WTC11 (cell line): Measurements from ENCODE around the gene SMYD3. TPM values are rescaled to one million over a fixed set of nuclear protein-coding genes. Genes with fewer than 3 reads are reported as not detected.

Source experiments
- ATAC-seq: fragments of 200-7000 bp; cut with Tn5 transposase; 2 replicates; pipeline ENCODE4 v1.10.0; 2021; ENCODE audit warnings: mild to moderate bottlenecking, moderate library complexity
- CTCF ChIA-PET: fragments of 300-600 bp; sonication (Branson Sonifier 250); formaldehyde crosslinking; loops from one replicate; lab custom pipeline; 2021; ENCODE audit warnings: antibody characterized with exemption; lab: Charles Lee
- POLR2A ChIA-PET: fragments of 350-600 bp; sonication (Branson Sonifier 250); formaldehyde crosslinking; loops from one replicate; lab custom pipeline; 2021; ENCODE audit warnings: antibody characterized with exemption; lab: Charles Lee
- DNase-seq: peaks from one replicate; pipeline ENCODE4 v3.0.0; 2021; ENCODE audit warnings: low spot score
- H3K27ac Mint-ChIP-seq: 2 replicates; pipeline ENCODE4 v1.8.0; 2021; ENCODE audit warnings: mixed read lengths
- H3K27me3 Mint-ChIP-seq: 2 replicates; pipeline ENCODE4 v1.8.0; 2021; ENCODE audit warnings: low read depth, mild to moderate bottlenecking, moderate library complexity, mixed read lengths
- H3K36me3 Mint-ChIP-seq: 2 replicates; pipeline ENCODE4 v1.8.0; 2021; ENCODE audit warnings: mixed read lengths
- H3K4me1 Mint-ChIP-seq: 2 replicates; pipeline ENCODE4 v1.8.0; 2022; ENCODE audit warnings: mixed read lengths
- H3K4me3 Mint-ChIP-seq: 2 replicates; pipeline ENCODE4 v1.8.0; 2021; ENCODE audit warnings: mild to moderate bottlenecking, moderate library complexity, mixed read lengths
- H3K9me3 Mint-ChIP-seq: 2 replicates; pipeline ENCODE4 v1.8.0; 2021; ENCODE audit warnings: mixed read lengths
- AFF4 ChIP-seq: sonication (generic); formaldehyde crosslinking; IDR thresholded peaks from 2 replicates; pipeline ENCODE4 v1.8.1; 2023; ENCODE audit warnings: mild to moderate bottlenecking, missing genetic modification reagents, borderline replicate concordance
- ATF2 ChIP-seq: sonication (generic); formaldehyde crosslinking; IDR thresholded peaks from 2 replicates; pipeline ENCODE4 v1.8.1; 2022; ENCODE audit warnings: low read depth, missing genetic modification reagents, borderline replicate concordance
- ATF6 ChIP-seq: sonication (generic); formaldehyde crosslinking; IDR thresholded peaks from 2 replicates; pipeline ENCODE4 v1.8.1; 2023; ENCODE audit warnings: mild to moderate bottlenecking, missing genetic modification reagents
- CREM ChIP-seq: sonication (generic); formaldehyde crosslinking; IDR thresholded peaks from 2 replicates; pipeline ENCODE4 v1.8.1; 2022; ENCODE audit warnings: mild to moderate bottlenecking, missing genetic modification reagents, moderate library complexity
- E2F4 ChIP-seq: sonication (generic); formaldehyde crosslinking; IDR thresholded peaks from 2 replicates; pipeline ENCODE4 v1.8.1; 2022; ENCODE audit warnings: low read depth, mild to moderate bottlenecking, moderate library complexity, missing genetic modification reagents, borderline replicate concordance
- E2F5 ChIP-seq: sonication (generic); formaldehyde crosslinking; IDR thresholded peaks from 2 replicates; pipeline ENCODE4 v1.8.1; 2022; ENCODE audit warnings: mild to moderate bottlenecking, moderate library complexity, missing genetic modification reagents
- ELF4 ChIP-seq: sonication (generic); formaldehyde crosslinking; IDR thresholded peaks from 2 replicates; pipeline ENCODE4 v1.8.1; 2022; ENCODE audit warnings: low read depth, mild to moderate bottlenecking, moderate library complexity, missing genetic modification reagents
- GABPB1 ChIP-seq: sonication (generic); formaldehyde crosslinking; IDR thresholded peaks from 2 replicates; pipeline ENCODE4 v1.8.1; 2023; ENCODE audit warnings: mild to moderate bottlenecking, missing genetic modification reagents
- HMGA2 ChIP-seq: fragments of 250-450 bp; sonication (Bioruptor Pico); IDR thresholded peaks from 2 replicates; pipeline ENCODE4 v1.4.0; 2021; ENCODE audit warnings: mild to moderate bottlenecking, moderate library complexity
- IRF1 ChIP-seq: sonication (generic); formaldehyde crosslinking; IDR thresholded peaks from 2 replicates; pipeline ENCODE4 v1.8.0; 2023; ENCODE audit warnings: missing genetic modification reagents
- IRF2 ChIP-seq: sonication (generic); formaldehyde crosslinking; IDR thresholded peaks from 2 replicates; pipeline ENCODE4 v1.8.0; 2022; ENCODE audit warnings: low read depth, missing genetic modification reagents, borderline replicate concordance
- KAT7 ChIP-seq: sonication (generic); formaldehyde crosslinking; IDR thresholded peaks from 2 replicates; pipeline ENCODE4 v1.8.1; 2023; ENCODE audit warnings: missing genetic modification reagents, mild to moderate bottlenecking, borderline replicate concordance
- NR2C2 ChIP-seq: sonication (generic); formaldehyde crosslinking; IDR thresholded peaks from 2 replicates; pipeline ENCODE4 v1.8.0; 2022; ENCODE audit warnings: mild to moderate bottlenecking, missing genetic modification reagents
- PRRX2 ChIP-seq: fragments of 250-450 bp; sonication (Bioruptor Pico); IDR thresholded peaks from 2 replicates; pipeline ENCODE4 v1.8.0; 2021; ENCODE audit warnings: mild to moderate bottlenecking
- RELA ChIP-seq: sonication (generic); formaldehyde crosslinking; IDR thresholded peaks from 2 replicates; pipeline ENCODE4 v1.8.1; 2022; ENCODE audit warnings: missing genetic modification reagents, mild to moderate bottlenecking, borderline replicate concordance
- SOX15 ChIP-seq: fragments of 250-450 bp; sonication (Bioruptor Pico); IDR thresholded peaks from 2 replicates; pipeline ENCODE4 v1.9.0; 2021; ENCODE audit warnings: mild to moderate bottlenecking
- TEAD1 ChIP-seq: sonication (generic); formaldehyde crosslinking; IDR thresholded peaks from 2 replicates; pipeline ENCODE4 v1.8.0; 2022; ENCODE audit warnings: mild to moderate bottlenecking, missing genetic modification reagents
- TEAD4 ChIP-seq: sonication (generic); formaldehyde crosslinking; IDR thresholded peaks from 2 replicates; pipeline ENCODE4 v1.8.0; 2022; ENCODE audit warnings: mild to moderate bottlenecking, missing genetic modification reagents
- ZNF138 ChIP-seq: sonication (generic); formaldehyde crosslinking; conservative IDR thresholded peaks from 2 replicates; pipeline ENCODE4 v1.8.1; 2022; ENCODE audit warnings: mild to moderate bottlenecking, moderate library complexity, missing genetic modification reagents
- ZNF317 ChIP-seq: sonication (generic); formaldehyde crosslinking; IDR thresholded peaks from 2 replicates; pipeline ENCODE4 v1.8.1; 2023; ENCODE audit warnings: low read depth, mild to moderate bottlenecking, moderate library complexity, missing genetic modification reagents, borderline replicate concordance
- ZNF416 ChIP-seq: fragments of 250-450 bp; sonication (Bioruptor Pico); IDR thresholded peaks from 2 replicates; pipeline ENCODE4 v1.9.0; 2021; ENCODE audit warnings: mild to moderate bottlenecking, inconsistent platforms
- ZNF512 ChIP-seq: sonication (generic); formaldehyde crosslinking; IDR thresholded peaks from 2 replicates; pipeline ENCODE4 v1.8.1; 2022; ENCODE audit warnings: missing genetic modification reagents, borderline replicate concordance
- ZSCAN18 ChIP-seq: fragments of 250-450 bp; sonication (Bioruptor Pico); IDR thresholded peaks from 2 replicates; pipeline ENCODE4 v2.1.2; 2022; ENCODE audit warnings: mild to moderate bottlenecking, moderate library complexity
- total RNA-seq: library from RNA; stranded (reverse); gene quantifications from 3 replicates; pipeline ENCODE4 v1.2.3, GENCODE V29; 2021

Gene SMYD3
- total RNA-seq, 1 experiment from 2014 or later = 21.4 TPM

- TF ChIP-seq E2F5 (CRISPR knock-in tag) (no peak), IRF2 (CRISPR knock-in tag) (no peak), TEAD4 (CRISPR knock-in tag) (no peak), KAT7 (no peak), AFF4 (CRISPR knock-in tag) (no peak), ATF2 (no peak), ZNF416 (CRISPR knock-in tag) (no peak), GABPB1 (CRISPR knock-in tag) (no peak), E2F4 (CRISPR knock-in tag) (no peak), CREM (CRISPR knock-in tag) (no peak), ATF6 (CRISPR knock-in tag) (no peak), SOX15 (CRISPR knock-in tag) (no peak)
- TF ChIP-seq, all 79 proteins: peak for 0
These were observed 630.5 kb downstream of the SMYD3 start (continued) for GRCh38 chr1:245876586-245876985.

GRCh38 chr1:245875581-245876261 is 631.4 kb downstream of the SMYD3 start:
- Mint-ChIP-seq H3K36me3 (no peaks in the 10 kb centered on the region), H3K27me3 (no peaks in the 10 kb centered on the region), H3K4me1 (no peaks in the 10 kb centered on the region), H3K4me3 (no peak overlapping the region), H3K9me3 (no peaks in the 10 kb centered on the region), H3K27ac (no peak overlapping the region)
- no peak for ATAC-seq
- DNase-seq = no peak
- ChIA-PET CTCF (interaction anchor here (1.3 to 5.0 kb wide), 2 partner anchors 13 to 20 kb away, joined by 3 to 29 read pairs; no protein-coding TSS in a partner anchor), POLR2A (no interaction called here)
- TF ChIP-seq ZNF317 (CRISPR knock-in tag) (no peak), ZNF138 (CRISPR knock-in tag) (no peak), TEAD1 (no peak), ZSCAN18 (no peak), NR2C2 (CRISPR knock-in tag) (no peak), ZNF416 (CRISPR knock-in tag) (no peak), PRRX2 (no peak), RELA (no peak), IRF1 (CRISPR knock-in tag) (no peak), HMGA2 (CRISPR knock-in tag) (no peak), ZNF512 (CRISPR knock-in tag) (no peak), SOX15 (CRISPR knock-in tag) (no peak), ELF4 (CRISPR knock-in tag) (no peak)
